HG03280 (cell line): Measurements from ENCODE around the gene FLVCR2.

ENCODE experiments used
- ATAC-seq: cut with Tn5 transposase; IDR thresholded peaks from one replicate; pipeline ENCODE4 v1.9.1; 2021; ENCODE audit warnings: mild to moderate bottlenecking, moderate library complexity; ENCODE audit not compliant: unreplicated experiment

Gene FLVCR2

DNA sequence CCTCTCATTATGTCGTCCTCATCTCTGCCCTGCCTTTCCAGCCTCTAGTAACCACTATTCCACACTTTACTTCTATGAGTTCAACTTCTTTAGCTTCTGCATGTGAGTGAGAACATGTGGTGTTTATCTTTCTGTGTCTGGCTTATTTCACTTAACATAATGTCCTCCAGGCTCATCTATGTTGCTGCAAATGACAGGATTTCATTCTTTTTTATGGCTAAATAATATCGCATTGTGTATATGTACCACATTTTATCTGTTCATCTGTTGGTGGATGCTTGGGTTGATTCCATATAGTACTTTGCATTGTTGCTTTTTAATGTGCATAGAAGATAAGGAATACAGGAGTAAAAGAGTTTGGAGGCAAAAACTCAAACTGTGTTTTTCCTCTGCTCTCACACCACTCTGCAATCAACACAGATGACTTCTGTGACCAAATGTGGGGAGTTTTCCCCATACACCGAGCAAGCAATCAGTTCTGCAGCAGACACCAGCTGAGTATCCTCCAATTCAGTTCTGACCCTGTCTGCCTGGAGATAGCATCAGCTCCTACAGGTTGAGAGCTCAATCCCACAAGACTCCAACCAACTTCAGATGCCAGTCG is 24.6 kb upstream of the FLVCR2 start:
- ATAC-seq: no peak

DNA sequence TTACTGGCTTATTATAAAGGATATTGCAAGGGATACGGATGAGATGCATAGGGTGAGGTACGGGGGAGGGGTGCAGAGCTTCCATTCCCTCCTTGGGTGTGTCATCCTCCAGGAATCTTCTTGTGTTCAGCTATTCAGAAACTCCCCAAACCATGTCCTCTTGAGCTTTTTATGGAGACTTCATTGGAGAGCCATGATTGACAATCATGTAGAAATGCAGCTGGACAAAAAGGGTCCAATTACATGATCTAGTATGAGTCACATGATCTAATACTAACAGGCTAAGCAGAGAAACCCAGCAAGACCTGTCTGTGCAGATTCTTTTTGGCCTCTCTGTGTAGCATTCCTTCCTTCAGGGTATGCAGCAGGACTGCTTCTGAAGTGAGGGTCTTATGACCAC is 23.9 kb upstream of the FLVCR2 start:
- no peak for ATAC-seq

- no peak for ATAC-seq
Measured at GRCh38 chr14:75558440-75558839, 20.0 kb upstream of the FLVCR2 start.

- no peak for ATAC-seq
Measured at GRCh38 chr14:75559045-75559444, 19.4 kb upstream of the FLVCR2 start.

DNA sequence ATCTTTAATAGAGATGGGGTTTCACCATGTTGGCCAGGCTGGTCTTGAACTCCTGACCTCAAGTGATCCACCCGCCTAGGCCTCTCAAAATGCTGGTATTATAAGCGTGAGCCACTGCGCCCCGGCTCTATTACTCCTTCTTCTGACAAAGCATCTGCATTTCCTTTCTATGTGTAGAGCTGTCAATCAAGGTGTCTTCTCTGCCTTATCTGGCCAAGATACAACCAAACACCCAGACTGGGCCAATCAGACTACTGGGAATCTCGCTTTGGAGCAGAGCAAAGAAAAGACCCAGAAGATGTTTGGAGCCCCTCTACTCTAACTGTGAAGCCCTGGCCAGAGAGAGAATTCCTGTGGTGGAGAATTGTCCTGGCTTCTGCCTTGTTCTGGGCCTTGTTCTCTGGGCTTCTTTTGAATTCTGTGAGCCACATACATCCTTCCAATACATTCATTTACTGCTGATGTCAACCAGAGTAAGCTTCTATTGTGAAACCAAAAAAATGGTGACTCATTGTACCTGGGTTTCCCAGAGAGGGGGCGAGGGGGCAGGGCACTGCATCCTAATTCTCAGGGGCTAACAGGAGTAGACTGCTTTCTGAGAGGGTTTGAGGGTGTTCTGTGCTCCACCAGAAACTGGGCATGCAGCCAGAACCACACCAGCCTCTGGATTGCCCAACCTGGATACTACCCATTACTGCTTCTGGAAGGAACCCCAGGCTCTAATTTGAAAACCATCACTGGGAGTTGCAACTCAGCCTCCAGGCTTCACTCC is 18.8 kb upstream of the FLVCR2 start:
- no peak for ATAC-seq

DNA sequence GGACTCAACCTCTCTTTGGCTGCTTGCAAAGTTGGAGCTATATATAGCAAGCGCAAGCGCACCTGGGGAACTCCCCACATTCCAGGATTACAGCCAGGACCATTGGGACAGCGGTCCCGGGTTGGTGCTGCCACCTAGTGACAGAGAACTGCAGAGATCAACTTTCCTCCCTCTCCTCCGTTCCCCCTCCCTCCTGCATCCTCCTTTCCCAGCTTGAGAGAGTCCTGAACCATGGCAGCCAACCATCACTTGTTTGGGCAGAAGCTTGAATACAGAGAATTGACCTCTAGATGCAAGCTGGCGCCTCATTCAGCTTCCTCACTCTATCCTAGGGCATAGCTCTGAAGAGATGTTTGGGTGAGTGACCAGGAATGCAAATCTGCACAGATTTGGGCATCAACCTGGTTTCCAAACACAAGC is 17.4 kb upstream of the FLVCR2 start:
- ATAC-seq: no peak

DNA sequence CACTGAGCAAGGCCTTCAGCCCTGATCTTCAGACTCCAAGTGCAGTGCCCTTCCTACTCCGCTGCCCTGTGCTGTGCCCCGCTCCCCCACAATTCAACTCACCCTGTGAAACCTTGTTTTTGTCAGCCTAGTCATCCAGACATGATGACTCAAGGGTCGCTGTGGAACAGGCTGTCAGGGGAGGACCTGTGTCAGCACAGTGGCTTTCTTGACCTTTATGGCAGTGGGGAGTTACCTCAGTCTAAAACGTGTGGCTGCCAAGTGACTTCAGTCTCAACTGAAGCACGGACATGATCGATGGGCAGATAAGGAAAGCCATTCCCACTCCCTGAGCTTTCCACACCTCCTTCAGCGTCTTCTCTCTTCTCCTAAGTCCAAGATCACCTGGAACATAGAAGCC is 16.3 kb upstream of the FLVCR2 start:
- no peak for ATAC-seq

- no peak for ATAC-seq
Measured at GRCh38 chr14:75562489-75562888, 15.9 kb upstream of the FLVCR2 start.

DNA sequence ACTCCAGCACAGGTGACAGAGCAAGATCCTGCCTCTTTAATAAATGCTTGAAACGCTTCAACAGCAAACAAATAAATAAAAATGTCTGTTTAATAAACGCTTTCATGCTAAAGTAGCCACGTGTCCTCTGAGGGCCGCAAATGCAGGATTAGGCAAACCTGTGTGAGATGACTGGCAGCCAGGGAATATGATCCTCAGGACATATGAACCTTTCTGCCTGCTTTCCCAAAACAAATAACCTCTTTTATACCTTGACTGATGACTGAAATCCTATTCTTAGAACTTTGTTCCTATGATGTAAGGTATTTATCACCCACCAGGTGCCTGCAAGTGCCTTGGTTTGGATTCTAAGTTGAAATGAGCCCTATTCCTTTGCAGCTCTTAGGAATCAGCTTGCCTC is 14.5 kb upstream of the FLVCR2 start:
- no peak for ATAC-seq

DNA sequence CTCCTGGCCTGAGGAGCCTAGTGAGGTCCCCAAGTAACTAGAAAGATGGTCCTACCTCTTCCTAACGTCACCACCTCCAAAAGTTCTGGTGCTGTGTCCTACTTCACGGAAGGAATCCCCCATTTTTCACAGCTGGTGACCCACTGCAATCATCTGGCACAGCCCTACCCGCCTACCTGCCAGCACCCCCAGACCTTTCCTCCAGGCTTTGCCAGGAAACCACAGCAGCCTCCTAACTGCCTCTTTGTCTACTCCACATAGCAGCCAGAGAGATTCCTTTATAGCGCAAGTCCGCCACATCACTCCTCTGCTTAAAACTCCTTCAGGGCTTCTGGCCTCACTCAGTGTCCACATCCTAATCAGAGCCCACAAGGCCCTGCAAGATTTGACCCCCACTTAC is 13.4 kb upstream of the FLVCR2 start:
- no peak for ATAC-seq

DNA sequence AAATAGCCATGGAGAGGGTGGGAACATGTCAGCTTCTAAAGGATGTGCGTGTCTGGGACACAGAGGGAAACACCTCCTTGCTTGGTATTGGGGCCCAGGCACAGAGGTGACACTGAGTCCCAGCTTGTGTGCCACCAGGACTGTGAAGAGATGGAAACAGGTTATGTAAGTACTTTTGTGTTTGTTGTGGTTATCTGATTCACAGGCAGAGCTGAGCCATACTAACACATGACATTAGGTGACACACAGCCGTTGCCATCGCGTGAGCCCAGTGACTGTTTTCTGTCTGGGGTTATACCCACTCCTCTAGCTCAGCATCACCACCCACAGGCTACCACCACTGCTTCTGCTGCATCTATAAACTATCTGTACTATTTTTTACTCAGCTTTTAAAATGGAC is 12.1 kb upstream of the FLVCR2 start:
- ATAC-seq: no peak

DNA sequence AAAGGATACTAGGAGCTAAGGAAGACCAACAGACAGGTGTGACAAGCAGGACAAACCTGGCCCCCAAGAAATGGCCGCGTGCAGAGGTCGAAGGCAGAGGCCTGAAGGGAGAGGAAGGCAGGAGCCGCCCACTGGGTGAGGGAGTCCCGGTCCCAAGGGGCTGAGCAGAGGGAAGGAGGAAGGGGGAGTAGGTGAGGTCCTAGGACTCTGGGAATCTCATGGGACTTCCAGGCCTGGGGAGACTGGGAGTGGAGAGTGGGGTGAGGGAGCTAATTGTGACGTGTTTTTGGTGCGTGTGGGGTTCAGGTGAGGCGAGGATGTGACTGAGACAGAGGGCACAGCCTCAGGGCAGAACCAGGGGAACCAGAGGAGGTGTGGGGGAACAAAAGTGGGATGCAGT is 11.7 kb upstream of the FLVCR2 start:
- ATAC-seq: no peak

- ATAC-seq: no peak
Measured at GRCh38 chr14:75568140-75568539, 10.3 kb upstream of the FLVCR2 start.

- ATAC-seq: no peak
Measured at GRCh38 chr14:75568791-75569190, 9.6 kb upstream of the FLVCR2 start.

DNA sequence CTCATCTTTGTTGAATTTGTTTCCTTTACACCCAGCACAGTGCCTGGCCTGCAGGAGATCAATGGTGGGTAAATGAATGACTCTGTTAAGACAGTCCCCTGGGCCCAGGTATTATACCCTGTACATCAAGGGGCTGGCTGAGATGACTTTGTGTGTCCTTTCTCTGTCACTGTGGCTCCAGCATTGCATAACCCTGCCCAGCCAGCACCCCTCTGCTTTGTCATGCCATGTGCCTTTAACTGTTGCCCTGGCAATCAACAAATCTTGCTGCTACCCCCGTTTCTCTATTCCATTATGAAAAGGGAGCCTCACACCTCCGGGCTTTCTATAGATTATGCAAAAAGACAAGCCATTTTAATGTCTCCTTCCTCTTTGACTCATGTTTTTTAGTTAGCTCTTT is 7.6 kb upstream of the FLVCR2 start:
- no peak for ATAC-seq

GRCh38 chr14:75572104-75572503 is 6.3 kb upstream of the FLVCR2 start:
- no peak for ATAC-seq

GRCh38 chr14:75577090-75577489 is 1.3 kb upstream of the FLVCR2 start:
- no peak for ATAC-seq

DNA sequence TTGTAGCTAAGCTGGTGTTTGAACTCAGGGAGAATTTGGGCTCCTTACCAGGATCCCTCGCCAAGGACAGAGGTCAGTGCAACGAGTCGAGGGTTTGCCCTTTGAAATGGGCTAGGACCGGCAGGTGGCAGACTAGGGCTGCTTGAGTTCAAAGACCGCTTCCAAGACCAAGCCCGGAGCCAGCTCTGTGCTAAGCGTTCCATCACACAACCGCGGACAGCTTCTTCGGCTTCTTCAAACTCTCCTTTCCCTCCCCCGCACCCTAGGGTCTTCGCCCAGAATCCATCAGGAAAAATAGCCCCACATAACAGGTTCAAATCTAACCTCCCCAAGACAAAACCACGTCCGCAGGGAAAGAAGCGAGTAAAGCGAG is 705 bp upstream of the FLVCR2 start:
- peak; percentile 82 for ATAC-seq

- ATAC-seq: no peak
Measured at GRCh38 chr14:75578786-75579337, 442 bp downstream of the FLVCR2 start.

DNA sequence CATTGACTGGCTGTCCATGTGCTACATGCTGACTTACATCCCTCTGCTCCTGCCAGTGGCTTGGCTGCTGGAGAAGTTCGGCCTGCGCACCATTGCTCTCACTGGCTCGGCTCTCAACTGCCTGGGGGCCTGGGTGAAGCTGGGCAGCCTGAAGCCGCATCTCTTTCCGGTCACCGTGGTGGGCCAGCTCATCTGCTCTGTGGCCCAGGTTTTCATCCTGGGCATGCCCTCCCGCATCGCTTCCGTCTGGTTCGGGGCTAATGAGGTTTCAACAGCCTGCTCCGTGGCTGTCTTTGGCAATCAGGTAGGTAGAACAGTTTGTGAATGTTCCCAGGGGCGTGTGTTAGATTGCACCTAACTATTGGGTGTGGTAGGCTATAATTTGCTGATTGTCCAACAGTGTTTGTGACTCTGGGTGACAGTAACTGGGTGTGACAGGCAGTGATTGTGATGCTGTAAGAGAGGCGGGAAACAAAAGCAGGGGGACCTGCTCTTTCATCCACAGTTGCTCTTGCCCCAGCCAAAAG is 981 bp downstream of the FLVCR2 start:
- ATAC-seq: no peak

- ATAC-seq: no peak
Measured at GRCh38 chr14:75579882-75580281, 1.5 kb downstream of the FLVCR2 start.

DNA sequence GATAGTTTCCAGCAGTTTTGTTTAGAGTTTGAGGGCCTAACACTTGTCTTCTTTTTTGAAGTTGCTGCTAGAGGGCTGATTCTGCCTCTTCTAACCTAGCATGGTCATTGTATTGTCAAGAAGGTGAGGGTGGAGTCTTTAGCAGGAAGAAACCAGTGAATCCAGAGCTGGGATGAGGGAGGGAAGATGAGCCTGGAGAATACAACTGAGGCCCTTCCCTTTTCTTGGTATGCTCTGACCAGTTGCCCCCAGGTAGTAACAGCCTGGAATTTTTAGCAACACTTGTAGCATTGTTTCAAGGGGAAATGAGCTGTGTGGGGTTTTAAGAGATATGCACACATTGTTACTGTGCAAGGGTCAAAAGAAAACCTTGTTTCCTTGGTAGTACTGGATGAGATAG is 9.0 kb downstream of the FLVCR2 start:
- no peak for ATAC-seq
